ENCODE data around the gene BTBD7. TPM values are rescaled to one million over a fixed set of nuclear protein-coding genes. Genes with fewer than 3 reads are reported as not detected.

BTBD7 gene
- total RNA-seq, 4 donors from 2014 or later: 37.4 to 53.1 (median 44.8) TPM

DNA sequence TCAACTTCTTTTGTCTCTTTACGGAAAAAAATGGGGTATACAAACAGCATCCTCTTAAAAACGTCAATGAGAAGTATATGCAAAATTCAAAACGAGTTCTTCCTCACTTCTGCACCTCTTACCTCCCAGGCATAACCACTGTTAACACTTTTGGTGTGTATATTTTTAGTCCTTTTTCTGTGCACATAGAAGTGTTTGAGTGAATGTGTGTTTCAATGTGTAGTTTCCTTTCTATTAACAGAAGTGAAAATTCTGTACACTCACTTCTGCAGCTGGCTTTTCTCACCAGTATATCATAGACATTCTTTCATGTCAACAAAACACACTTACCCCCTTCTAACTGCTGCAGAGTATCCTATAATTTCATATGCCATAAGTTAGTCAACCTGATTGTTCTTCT, 120.4 kb downstream of the BTBD7 start:
- Histone ChIP-seq H3K36me3 (peaks cover 0 to 41% (median 20%) of the 10 kb centered on the region in 4 donors), H3K4me1 (peaks cover 9 to 23% (median 17%) of the 10 kb centered on the region in 4 donors), H3K9me3 (no peaks in the 10 kb centered on the region), H3K27me3 (no peaks in the 10 kb centered on the region), H3K27ac (no peak overlapping the region), H3K4me3 (no peak overlapping the region)
- in situ Hi-C loops (cut with MboI; ENCODE audit: low pct_ligation_motif_present in 1 of 4, low pct_unique_long_range_greater_than_20kb in 1 of 4, low sequenced_read_pairs in 3 of 4): no loop called here
- no peak for TF ChIP-seq POLR2A (IDR thresholded peaks at IDR 0.05)
- TF ChIP-seq CTCF (IDR thresholded peaks at IDR 0.05): no peak
- TF ChIP-seq EP300 (IDR thresholded peaks at IDR 0.05; ENCODE audit: low read depth): no peak
- TF ChIP-seq POLR2AphosphoS5 (IDR thresholded peaks at IDR 0.05): no peak
- intact Hi-C loops (cut with DNase I; ENCODE audit: low total_unique reads): no loop called here
- 65 to 76% methylated on average over 3 of the region's 3 CpGs for WGBS, 2 donors (ENCODE audit: low coverage in 1 of 2)
- no peak for DNase-seq

- Histone ChIP-seq H3K27me3 (no peaks in the 10 kb centered on the region), H3K27ac (peak overlapping the region; percentile 88 to 94 (median 93)), H3K4me1 (peaks cover 18 to 39% (median 28%) of the 10 kb centered on the region in 4 donors), H3K9me3 (no peaks in the 10 kb centered on the region), H3K4me3 (peak overlapping the region; percentile 54 to 95 (median 76)), H3K36me3 (peaks cover 0 to 14% (median 4%) of the 10 kb centered on the region in 4 donors)
- no peak for DNase-seq
- in situ Hi-C loops (cut with MboI; ENCODE audit: low pct_ligation_motif_present in 1 of 4, low pct_unique_long_range_greater_than_20kb in 1 of 4, low sequenced_read_pairs in 3 of 4) (no loop called here), intact Hi-C loops (cut with DNase I; ENCODE audit: low total_unique reads) (no loop called here)
- WGBS, 2 donors (ENCODE audit: low coverage in 1 of 2): 0 to 1% methylated on average over 5 to 18 of the region's 23 CpGs
- TF ChIP-seq CTCF (IDR thresholded peaks at IDR 0.05) (peak in 1 of 5 experiments; percentile 23), EP300 (IDR thresholded peaks at IDR 0.05; ENCODE audit: low read depth) (no peak)
Observed at GRCh38 chr14:93207468-93208308, 125.1 kb downstream of the BTBD7 start.

DNA sequence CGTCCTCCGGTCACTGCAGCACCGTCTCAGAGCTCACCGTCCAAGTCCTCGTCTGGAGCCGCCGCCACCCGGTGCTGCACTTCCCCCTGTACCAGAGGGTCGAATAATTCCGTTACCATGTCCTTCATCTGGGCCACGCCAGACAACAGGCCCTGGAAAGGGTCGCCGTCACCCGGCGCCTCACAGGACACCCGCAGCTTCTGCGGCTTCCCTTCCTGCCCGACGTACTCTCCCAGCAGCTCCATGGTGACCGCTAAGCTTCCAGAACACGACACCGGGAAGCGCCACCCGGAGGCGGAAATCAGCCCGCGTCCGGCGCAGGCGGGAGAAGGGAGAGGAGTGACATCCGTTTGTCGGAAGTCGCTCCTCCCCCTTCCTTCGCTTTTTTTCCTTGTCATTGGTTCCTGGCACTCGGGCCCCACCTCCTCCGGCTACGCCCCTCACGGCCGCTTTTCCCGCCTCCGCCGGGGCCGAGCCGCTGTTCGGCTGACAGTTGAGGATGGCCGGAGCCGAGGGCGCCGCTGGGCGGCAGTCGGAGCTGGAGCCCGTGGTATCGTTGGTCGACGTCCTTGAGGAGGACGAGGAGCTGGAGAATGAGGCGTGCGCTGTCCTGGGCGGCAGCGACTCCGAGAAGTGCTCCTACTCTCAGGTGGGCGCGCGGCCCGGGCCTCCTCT, 125.9 kb downstream of the BTBD7 start, which contains the start of the genes GON7 and UBR7:
Gene GON7 (minus strand): TSS at position 273 of the 675 bp plus-strand sequence. CDS start 28 bp downstream, at position 245.
Gene UBR7 (plus strand): TSS at position 464 of the 675 bp plus-strand sequence. CDS start 36 bp downstream, at position 500.
- peak; percentile 97 for DNase-seq
- Histone ChIP-seq H3K4me1 (peaks cover 18 to 39% (median 28%) of the 10 kb centered on the region in 4 donors), H3K27me3 (no peaks in the 10 kb centered on the region), H3K27ac (peak within 1 kb of the TSS; percentile 88 to 94 (median 93)), H3K4me3 (peak within 1 kb of the TSS; percentile 54 to 95 (median 76)), H3K9me3 (no peaks in the 10 kb centered on the region), H3K36me3 (peaks cover 0 to 6% (median under 1%) of the 10 kb centered on the region in 4 donors)
- WGBS, 2 donors (ENCODE audit: low coverage in 1 of 2): 0% methylated on average over 12 to 52 of the region's 65 CpGs
- intact Hi-C loops (cut with DNase I; ENCODE audit: low total_unique reads) (no loop called here), in situ Hi-C loops (cut with MboI; ENCODE audit: low pct_ligation_motif_present in 1 of 4, low pct_unique_long_range_greater_than_20kb in 1 of 4, low sequenced_read_pairs in 3 of 4) (no loop called here)
- peak; percentile 85 to 94 (median 89) for TF ChIP-seq POLR2AphosphoS5 (IDR thresholded peaks at IDR 0.05)
- TF ChIP-seq EP300 (IDR thresholded peaks at IDR 0.05; ENCODE audit: low read depth): no peak
- TF ChIP-seq POLR2A (IDR thresholded peaks at IDR 0.05): peak; percentile 84
- peak in 4 of 5 experiments; percentile 7 to 50 (median 31) for TF ChIP-seq CTCF (IDR thresholded peaks at IDR 0.05)

- in situ Hi-C loops (cut with MboI; ENCODE audit: low pct_ligation_motif_present in 1 of 4, low pct_unique_long_range_greater_than_20kb in 1 of 4, low sequenced_read_pairs in 3 of 4) (no loop called here), intact Hi-C loops (cut with DNase I; ENCODE audit: low total_unique reads) (no loop called here)
- WGBS, 2 donors (ENCODE audit: low coverage in 1 of 2): 76 to 80% methylated on average over 3 to 7 of the region's 7 CpGs
Observed at GRCh38 chr14:93201155-93201704, 131.6 kb downstream of the BTBD7 start.

More at GRCh38 chr14:93201155-93201704, 131.6 kb downstream of the BTBD7 start:
- Histone ChIP-seq H3K27ac (no peak overlapping the region), H3K36me3 (peaks cover 0 to 4% (median 0%) of the 10 kb centered on the region in 4 donors), H3K9me3 (no peaks in the 10 kb centered on the region), H3K27me3 (no peaks in the 10 kb centered on the region), H3K4me1 (peaks cover 5 to 18% (median 14%) of the 10 kb centered on the region in 4 donors), H3K4me3 (no peak overlapping the region)
- TF ChIP-seq POLR2AphosphoS5 (IDR thresholded peaks at IDR 0.05): no peak
- no peak for DNase-seq
